Measurements from ENCODE around the gene OTUD5. TPM values are rescaled to one million over a fixed set of nuclear protein-coding genes. Genes with fewer than 3 reads are reported as not detected.

Gene OTUD5
- total RNA-seq, 4 donors from 2014 or later: 39.4 to 96.9 (median 40.6) TPM

DNA sequence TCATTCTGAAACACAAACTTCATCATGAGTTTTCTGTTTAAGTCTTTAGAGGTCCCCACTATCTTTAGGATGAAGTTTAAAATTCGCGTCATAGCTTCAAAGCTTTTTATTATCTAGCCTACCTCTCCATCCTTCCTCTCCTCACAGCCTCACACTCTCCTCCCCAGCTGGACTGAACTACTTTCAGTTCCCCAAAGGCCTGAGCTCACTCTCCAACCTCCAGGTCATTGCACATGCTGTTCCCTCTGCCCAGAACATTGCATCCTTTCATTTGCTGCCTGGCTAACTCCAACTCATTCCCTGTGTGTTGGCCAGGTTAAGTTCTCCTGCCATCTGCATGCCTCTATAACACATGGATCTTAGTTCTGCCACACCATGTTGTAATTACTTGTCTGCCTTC is 2.9 kb upstream of the OTUD5 start:
- Histone ChIP-seq H3K27me3 (no peaks in the 10 kb centered on the region), H3K9me3 (no peaks in the 10 kb centered on the region), H3K36me3 (no peaks in the 10 kb centered on the region), H3K4me1 (peaks cover 0 to 19% (median 12%) of the 10 kb centered on the region in 4 donors), H3K4me3 (no peak overlapping the region), H3K27ac (peak overlapping the region in 3 of 4 donors; percentile 90 to 95 (median 94))
- peak; percentile 30 for DNase-seq
- intact Hi-C loops (cut with DNase I; ENCODE audit: low total_unique reads) (no loop called here), in situ Hi-C loops (cut with MboI; ENCODE audit: low pct_ligation_motif_present in 1 of 4, low pct_unique_long_range_greater_than_20kb in 1 of 4, low sequenced_read_pairs in 3 of 4) (no loop called here)
- TF ChIP-seq EP300 (IDR thresholded peaks at IDR 0.05; ENCODE audit: low read depth) (no peak), POLR2A (IDR thresholded peaks at IDR 0.05) (no peak)
- TF ChIP-seq, protein P1, sequence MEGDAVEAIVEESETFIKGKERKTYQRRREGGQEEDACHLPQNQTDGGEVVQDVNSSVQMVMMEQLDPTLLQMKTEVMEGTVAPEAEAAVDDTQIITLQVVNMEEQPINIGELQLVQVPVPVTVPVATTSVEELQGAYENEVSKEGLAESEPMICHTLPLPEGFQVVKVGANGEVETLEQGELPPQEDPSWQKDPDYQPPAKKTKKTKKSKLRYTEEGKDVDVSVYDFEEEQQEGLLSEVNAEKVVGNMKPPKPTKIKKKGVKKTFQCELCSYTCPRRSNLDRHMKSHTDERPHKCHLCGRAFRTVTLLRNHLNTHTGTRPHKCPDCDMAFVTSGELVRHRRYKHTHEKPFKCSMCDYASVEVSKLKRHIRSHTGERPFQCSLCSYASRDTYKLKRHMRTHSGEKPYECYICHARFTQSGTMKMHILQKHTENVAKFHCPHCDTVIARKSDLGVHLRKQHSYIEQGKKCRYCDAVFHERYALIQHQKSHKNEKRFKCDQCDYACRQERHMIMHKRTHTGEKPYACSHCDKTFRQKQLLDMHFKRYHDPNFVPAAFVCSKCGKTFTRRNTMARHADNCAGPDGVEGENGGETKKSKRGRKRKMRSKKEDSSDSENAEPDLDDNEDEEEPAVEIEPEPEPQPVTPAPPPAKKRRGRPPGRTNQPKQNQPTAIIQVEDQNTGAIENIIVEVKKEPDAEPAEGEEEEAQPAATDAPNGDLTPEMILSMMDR (IDR thresholded peaks at IDR 0.05): no peak
- 87 to 100% methylated on average over 2 of the region's 2 CpGs for WGBS, 2 donors (ENCODE audit: low coverage in 1 of 2)

DNA sequence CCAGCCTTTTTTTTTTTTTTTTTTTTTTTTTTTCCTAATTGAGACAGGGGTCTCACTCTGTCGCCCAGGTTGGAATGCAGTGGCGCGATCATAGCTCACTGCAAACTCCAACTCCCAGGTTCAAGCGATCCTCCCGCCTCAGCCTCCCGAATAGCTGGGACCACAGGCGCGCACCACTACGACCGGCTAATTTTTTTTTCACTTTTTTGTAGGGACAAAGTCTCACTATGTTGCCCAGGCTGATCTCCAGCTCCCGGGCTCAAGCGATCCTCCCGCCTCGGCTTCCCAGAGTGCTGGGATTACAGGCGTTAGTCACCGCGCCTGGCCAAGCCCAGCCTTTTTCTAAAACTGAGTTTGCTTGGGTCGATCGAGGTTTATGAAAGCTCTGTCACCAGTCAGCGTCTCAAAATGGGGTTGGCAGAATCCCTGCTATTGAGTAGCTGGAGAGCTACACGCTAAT is 1.3 kb upstream of the OTUD5 start:
- DNase-seq: peak; percentile 47
- 55% methylated on average over 20 of the region's 21 CpGs; no CpG with 5 or more reads in 1 of the 2 donors for WGBS, 2 donors (ENCODE audit: low coverage in 1 of 2)
- no peak for TF ChIP-seq POLR2A (IDR thresholded peaks at IDR 0.05)
- TF ChIP-seq EP300 (IDR thresholded peaks at IDR 0.05; ENCODE audit: low read depth): no peak
- TF ChIP-seq, protein P1 (IDR thresholded peaks at IDR 0.05): no peak
- TF ChIP-seq POLR2AphosphoS5 (IDR thresholded peaks at IDR 0.05): peak in 1 of 3 donors; percentile 19
- Histone ChIP-seq H3K4me1 (peaks cover 0 to 31% (median 14%) of the 10 kb centered on the region in 4 donors), H3K4me3 (peak overlapping the region; percentile 14 to 73 (median 49)), H3K27ac (peak overlapping the region; percentile 90 to 95 (median 94)), H3K36me3 (no peaks in the 10 kb centered on the region), H3K9me3 (no peaks in the 10 kb centered on the region), H3K27me3 (no peaks in the 10 kb centered on the region)
- intact Hi-C loops (cut with DNase I; ENCODE audit: low total_unique reads) (no loop called here), in situ Hi-C loops (cut with MboI; ENCODE audit: low pct_ligation_motif_present in 1 of 4, low pct_unique_long_range_greater_than_20kb in 1 of 4, low sequenced_read_pairs in 3 of 4) (no loop called here)

DNA sequence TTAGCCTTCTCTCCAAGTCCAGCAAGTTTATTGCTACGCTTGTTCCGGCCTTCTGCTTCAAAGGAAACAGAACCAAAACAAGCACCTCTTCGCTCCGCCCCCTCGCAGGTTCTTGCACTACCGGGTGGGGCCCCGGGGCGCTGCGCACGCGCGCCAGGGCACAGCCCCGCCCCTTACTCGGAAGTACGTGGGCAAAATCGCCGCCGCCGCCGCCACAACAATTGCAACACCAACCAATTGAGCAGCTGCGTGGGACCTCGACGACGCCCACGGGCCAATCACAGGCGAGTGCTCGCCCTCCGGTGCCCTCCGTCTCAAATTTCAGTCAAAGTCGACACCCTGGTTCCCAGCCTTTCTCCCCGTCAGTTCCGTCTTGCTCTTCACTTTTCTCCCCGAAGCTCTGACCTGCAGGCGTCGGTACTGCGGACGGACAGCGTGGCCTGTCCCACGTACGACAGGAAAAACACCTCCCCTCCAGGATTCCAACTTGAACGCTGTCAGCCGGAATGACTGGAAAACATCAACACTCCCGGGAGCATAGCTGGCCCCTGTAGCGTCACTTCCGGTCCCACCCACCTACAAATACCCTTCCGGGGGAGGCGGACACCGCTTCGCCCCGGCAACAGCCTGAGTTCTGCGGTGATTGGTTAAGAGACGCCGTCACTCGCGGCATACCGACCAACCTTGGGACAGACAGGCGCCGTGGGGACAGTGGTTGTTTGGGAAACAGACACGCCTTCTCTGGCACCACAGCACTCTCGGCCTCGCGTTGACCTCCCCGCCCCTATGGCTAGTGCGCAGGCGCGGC is 624 bp upstream of the OTUD5 start:
- Histone ChIP-seq H3K27ac (peak overlapping the region; percentile 90 to 95 (median 94)), H3K4me3 (peak overlapping the region; percentile 34 to 73 (median 56)), H3K27me3 (no peaks in the 10 kb centered on the region), H3K9me3 (no peaks in the 10 kb centered on the region), H3K36me3 (no peaks in the 10 kb centered on the region), H3K4me1 (peaks cover 0 to 37% (median 15%) of the 10 kb centered on the region in 4 donors)
- TF ChIP-seq POLR2A (IDR thresholded peaks at IDR 0.05): peak; percentile 84
- TF ChIP-seq EP300 (IDR thresholded peaks at IDR 0.05; ENCODE audit: low read depth): no peak
- peak; percentile 55 to 81 (median 78) for TF ChIP-seq POLR2AphosphoS5 (IDR thresholded peaks at IDR 0.05)
- 53% methylated on average over 66 of the region's 66 CpGs; no CpG with 5 or more reads in 1 of the 2 donors for WGBS, 2 donors (ENCODE audit: low coverage in 1 of 2)
- peak; percentile 95 for DNase-seq
- in situ Hi-C loops (cut with MboI; ENCODE audit: low pct_ligation_motif_present in 1 of 4, low pct_unique_long_range_greater_than_20kb in 1 of 4, low sequenced_read_pairs in 3 of 4): no loop called here
- intact Hi-C loops (cut with DNase I; ENCODE audit: low total_unique reads): no loop called here

DNA sequence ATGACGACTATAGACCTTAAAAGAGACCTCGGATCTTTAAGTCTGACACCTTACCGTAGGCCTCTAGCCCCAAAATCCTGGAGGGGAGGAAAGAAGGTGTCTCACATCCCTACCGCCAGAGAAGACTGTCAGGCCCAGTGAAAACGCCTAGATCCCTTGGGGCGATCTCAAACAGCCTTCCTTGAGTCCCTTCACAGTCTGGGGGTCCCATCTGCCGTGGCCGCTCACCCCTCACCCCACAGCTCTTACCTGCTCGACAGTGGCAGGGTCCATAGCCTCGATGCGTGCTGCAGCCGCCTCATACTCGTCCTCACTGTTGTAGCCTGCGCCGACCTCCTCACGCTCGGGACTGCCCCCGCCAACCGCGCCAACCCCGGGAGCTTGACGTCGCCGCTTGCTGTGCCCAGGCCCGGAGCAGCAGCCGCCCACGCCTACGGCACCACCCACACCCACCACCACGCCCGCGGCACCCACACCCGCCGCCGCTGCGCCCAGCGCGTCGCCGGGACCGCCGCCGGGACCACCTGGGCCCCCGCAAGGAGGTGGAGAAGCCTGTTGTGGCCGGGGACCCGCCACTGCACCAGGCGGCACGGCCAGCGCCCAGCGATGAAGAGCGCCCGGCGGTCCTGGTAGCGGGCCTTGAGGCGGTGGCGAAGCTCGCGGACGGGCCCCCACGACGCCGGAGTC is 536 bp downstream of the OTUD5 start:
- Histone ChIP-seq H3K27ac (peak overlapping the region; percentile 90 to 95 (median 94)), H3K27me3 (no peaks in the 10 kb centered on the region), H3K36me3 (no peaks in the 10 kb centered on the region), H3K4me3 (peak overlapping the region; percentile 52 to 73 (median 62)), H3K9me3 (no peaks in the 10 kb centered on the region), H3K4me1 (peaks cover 0 to 47% (median 15%) of the 10 kb centered on the region in 4 donors)
- DNase-seq: peak; percentile 47
- TF ChIP-seq POLR2AphosphoS5 (IDR thresholded peaks at IDR 0.05): peak in 1 of 3 donors; percentile 4
- TF ChIP-seq POLR2A (IDR thresholded peaks at IDR 0.05): no peak
- TF ChIP-seq, protein P1 (IDR thresholded peaks at IDR 0.05): no peak
- no peak for TF ChIP-seq EP300 (IDR thresholded peaks at IDR 0.05; ENCODE audit: low read depth)
- in situ Hi-C loops (cut with MboI; ENCODE audit: low pct_ligation_motif_present in 1 of 4, low pct_unique_long_range_greater_than_20kb in 1 of 4, low sequenced_read_pairs in 3 of 4): no loop called here
- WGBS, 2 donors (ENCODE audit: low coverage in 1 of 2): 59% methylated on average over 32 of the region's 61 CpGs; no CpG with 5 or more reads in 1 of the 2 donors
- intact Hi-C loops (cut with DNase I; ENCODE audit: low total_unique reads): no loop called here
